ENCODE results near the gene HOTAIR. TPM values are rescaled to one million over a fixed set of nuclear protein-coding genes. Genes with fewer than 3 reads are reported as not detected.
A peak's percentile ranks its signal among the peaks of the same experiment; 100 is the strongest.

The HOTAIR gene
- total RNA-seq, 3 donors from 2014 or later (not counting 1 experiment from before 2014, with no cell fraction given): not detected

GRCh38 chr12:53937099-53937498, 37.7 kb downstream of the HOTAIR start:
- Mint-ChIP-seq H3K9me3 (no peaks in the 10 kb centered on the region), H3K4me1 (peaks cover 9 to 11% of the 10 kb centered on the region in 2 donors), H3K27ac (no peak overlapping the region), H3K27me3 (ENCODE audit: low read depth in 2 of 2) (peaks cover 83 to 86% of the 10 kb centered on the region in 2 donors), H3K36me3 (no peaks in the 10 kb centered on the region), H3K4me3 (peak overlapping the region; percentile 25)
- no peak for TF ChIP-seq CTCF (IDR thresholded peaks at IDR 0.05)
- Histone ChIP-seq H3K27me3 (ENCODE audit: control insufficient read depth, insufficient read depth, low read length) (peaks cover 80% of the 10 kb centered on the region), H3K4me3 (ENCODE audit: low read length) (no peak overlapping the region), H3K4me1 (ENCODE audit: control insufficient read depth, insufficient read depth, low read length) (peaks cover 8% of the 10 kb centered on the region), H3K9me3 (ENCODE audit: control insufficient read depth, insufficient read depth, low read length) (no peaks in the 10 kb centered on the region), H3K36me3 (ENCODE audit: control insufficient read depth, insufficient read depth, low read length) (no peaks in the 10 kb centered on the region), H3K27ac (ENCODE audit: low read length) (no peak overlapping the region)
- DNase-seq (no peak), ATAC-seq (no peak)
- intact Hi-C loops (cut with micrococcal nuclease): no loop called here
- WGBS (ENCODE audit: insufficient coverage): 9% methylated on average over 11 of the region's 12 CpGs

- Histone ChIP-seq H3K27ac (ENCODE audit: low read length) (no peak overlapping the region), H3K4me1 (ENCODE audit: control insufficient read depth, insufficient read depth, low read length) (peaks cover 8% of the 10 kb centered on the region), H3K36me3 (ENCODE audit: control insufficient read depth, insufficient read depth, low read length) (no peaks in the 10 kb centered on the region), H3K4me3 (ENCODE audit: low read length) (no peak overlapping the region), H3K27me3 (ENCODE audit: control insufficient read depth, insufficient read depth, low read length) (peaks cover 79% of the 10 kb centered on the region), H3K9me3 (ENCODE audit: control insufficient read depth, insufficient read depth, low read length) (no peaks in the 10 kb centered on the region)
- Mint-ChIP-seq H3K36me3 (no peaks in the 10 kb centered on the region), H3K27ac (peak overlapping the region in 1 of 2 donors; percentile 34), H3K27me3 (ENCODE audit: low read depth in 2 of 2) (peaks cover 82 to 84% of the 10 kb centered on the region in 2 donors), H3K4me3 (no peak overlapping the region), H3K4me1 (peaks cover 9 to 11% of the 10 kb centered on the region in 2 donors), H3K9me3 (no peaks in the 10 kb centered on the region)
- intact Hi-C loops (cut with micrococcal nuclease): no loop called here
- DNase-seq (no peak), ATAC-seq (no peak)
- WGBS (ENCODE audit: insufficient coverage): 7% methylated on average over 47 of the region's 49 CpGs
- no peak for TF ChIP-seq CTCF (IDR thresholded peaks at IDR 0.05)
Measured at GRCh38 chr12:53935383-53936341, 39.1 kb downstream of the HOTAIR start.

- no peak overlapping the region for H3K4me3 ChIP-seq (ENCODE audit: low read length)
- no peak for TF ChIP-seq CTCF (IDR thresholded peaks at IDR 0.05)
- Mint-ChIP-seq H3K4me3 (no peak overlapping the region), H3K27ac (no peak overlapping the region), H3K4me1 (peaks cover 5 to 6% of the 10 kb centered on the region in 2 donors), H3K27me3 (ENCODE audit: low read depth in 2 of 2) (peaks cover 88 to 99% of the 10 kb centered on the region in 2 donors), H3K36me3 (no peaks in the 10 kb centered on the region), H3K9me3 (no peaks in the 10 kb centered on the region)
- intact Hi-C loops (cut with micrococcal nuclease): no loop called here
- WGBS (ENCODE audit: insufficient coverage): 57% methylated on average over 4 of the region's 4 CpGs
- H3K27ac ChIP-seq (ENCODE audit: low read length): no peak overlapping the region
- no peaks in the 10 kb centered on the region for H3K36me3 ChIP-seq (ENCODE audit: control insufficient read depth, insufficient read depth, low read length)
- peaks cover 2% of the 10 kb centered on the region for H3K4me1 ChIP-seq (ENCODE audit: control insufficient read depth, insufficient read depth, low read length)
- no peaks in the 10 kb centered on the region for H3K9me3 ChIP-seq (ENCODE audit: control insufficient read depth, insufficient read depth, low read length)
- ATAC-seq (no peak), DNase-seq (no peak)
- H3K27me3 ChIP-seq (ENCODE audit: control insufficient read depth, insufficient read depth, low read length): peaks cover 81% of the 10 kb centered on the region
Measured at GRCh38 chr12:53932915-53933314, 41.8 kb downstream of the HOTAIR start.

All from natural killer cell (primary cell).